Sigmoid colon (tissue), 4 donors: Measurements from ENCODE around the gene ZAP70.

ENCODE experiments used
- POLR2A ChIP-seq, 2 donors: fragments of 450-650 bp; IDR thresholded peaks; one replicate each; pipeline ENCODE4 v1.6.1; 2016; ENCODE audit warnings: antibody characterized with exemption in 2 of 2, mild to moderate bottlenecking in 2 of 2, moderate library complexity in 2 of 2
- POLR2AphosphoS5 ChIP-seq, 4 donors: sonication (generic); formaldehyde crosslinking; IDR thresholded peaks; one replicate each; pipeline ENCODE4 v1.6.1; 2017; ENCODE audit warnings: antibody characterized with exemption in 4 of 4
- TF ChIP-seq, protein P1 (sequence below), 4 experiments: fragments of 450-650 bp in 3 of 4; fragments of 200-600 bp in 1 of 4; IDR thresholded peaks; one replicate each; pipeline ENCODE4 v1.5.1; 2016 to 2019; ENCODE audit warnings: antibody characterized with exemption in 4 of 4, mild to moderate bottlenecking in 3 of 4, moderate library complexity in 2 of 4

DNA sequence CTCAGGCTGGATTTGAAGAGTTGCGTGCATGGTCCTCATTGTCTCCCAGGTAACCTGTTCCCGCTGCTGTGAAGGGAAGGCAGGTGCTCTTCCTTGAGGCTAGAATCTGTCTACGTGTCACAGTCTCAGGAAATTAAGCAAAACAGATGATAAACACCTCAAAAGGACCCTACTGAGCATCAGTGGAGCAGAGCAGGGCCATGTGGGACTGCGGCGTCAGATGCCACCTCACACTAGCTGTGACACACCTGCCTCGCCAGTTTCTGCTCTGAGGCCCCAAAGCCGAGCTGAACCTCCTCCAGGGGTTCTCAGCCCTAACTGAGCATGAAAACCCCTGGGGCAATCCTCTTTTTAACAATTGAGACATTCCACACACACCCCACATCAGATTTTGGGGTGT, 41.9 kb upstream of the ZAP70 start:
- TF ChIP-seq, protein P1, sequence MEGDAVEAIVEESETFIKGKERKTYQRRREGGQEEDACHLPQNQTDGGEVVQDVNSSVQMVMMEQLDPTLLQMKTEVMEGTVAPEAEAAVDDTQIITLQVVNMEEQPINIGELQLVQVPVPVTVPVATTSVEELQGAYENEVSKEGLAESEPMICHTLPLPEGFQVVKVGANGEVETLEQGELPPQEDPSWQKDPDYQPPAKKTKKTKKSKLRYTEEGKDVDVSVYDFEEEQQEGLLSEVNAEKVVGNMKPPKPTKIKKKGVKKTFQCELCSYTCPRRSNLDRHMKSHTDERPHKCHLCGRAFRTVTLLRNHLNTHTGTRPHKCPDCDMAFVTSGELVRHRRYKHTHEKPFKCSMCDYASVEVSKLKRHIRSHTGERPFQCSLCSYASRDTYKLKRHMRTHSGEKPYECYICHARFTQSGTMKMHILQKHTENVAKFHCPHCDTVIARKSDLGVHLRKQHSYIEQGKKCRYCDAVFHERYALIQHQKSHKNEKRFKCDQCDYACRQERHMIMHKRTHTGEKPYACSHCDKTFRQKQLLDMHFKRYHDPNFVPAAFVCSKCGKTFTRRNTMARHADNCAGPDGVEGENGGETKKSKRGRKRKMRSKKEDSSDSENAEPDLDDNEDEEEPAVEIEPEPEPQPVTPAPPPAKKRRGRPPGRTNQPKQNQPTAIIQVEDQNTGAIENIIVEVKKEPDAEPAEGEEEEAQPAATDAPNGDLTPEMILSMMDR (IDR thresholded peaks at IDR 0.05), result no peak
- no peak for TF ChIP-seq POLR2A (IDR thresholded peaks at IDR 0.05)
- no peak for TF ChIP-seq POLR2AphosphoS5 (IDR thresholded peaks at IDR 0.05)
